Fibroblast of lung (primary cell): Measurements from ENCODE around the gene PCGF6.

Experiments used
- CTCF ChIP-seq, 2 donors: IDR thresholded peaks in 1 of 2; conservative IDR thresholded peaks in 1 of 2; 1 replicate in 1 of 2; 2 replicates in 1 of 2; pipeline ENCODE4 v1.5.1; 2011 to 2012; ENCODE audit warnings: low read length in 2 of 2, control low read depth in 1 of 2, inconsistent platforms in 1 of 2, low read depth in 1 of 2, mild to moderate bottlenecking in 1 of 2
- EZH2 ChIP-seq: IDR thresholded peaks from 2 replicates; pipeline ENCODE4 v1.5.1; 2012; ENCODE audit warnings: low read length, control low read depth, mild to moderate bottlenecking; ENCODE audit errors: missing control alignments

- TF ChIP-seq CTCF (conservative IDR thresholded peaks at IDR 0.05 in 1 of 2, IDR thresholded peaks at IDR 0.05 in 1 of 2; ENCODE audit: low read depth in 1 of 2, low read length in 2 of 2) (no peak), EZH2 (no peak)
Observed at GRCh38 chr10:103307594-103307993, 43.3 kb downstream of the PCGF6 start.
